ENCODE data around the gene RAD9A. TPM values are rescaled to one million over a fixed set of nuclear protein-coding genes. Genes with fewer than 3 reads are reported as not detected.

RAD9A gene
- total RNA-seq, 1 experiment from 2014 or later = 11.7 TPM

GRCh38 chr11:67354075-67355022 is 37.4 kb upstream of the RAD9A start:
- peak; percentile 93 for DNase-seq
- H3K27ac ChIP-seq = peak overlapping the region; percentile 100
- no peaks in the 10 kb centered on the region for H3K9me3 ChIP-seq (replicated peaks)
- H3K27me3 ChIP-seq = no peaks in the 10 kb centered on the region
- H3K4me1 ChIP-seq = peaks cover 38% of the 10 kb centered on the region
- H3K4me3 ChIP-seq = peak overlapping the region; percentile 39
- H3K36me3 ChIP-seq = no peaks in the 10 kb centered on the region

GRCh38 chr11:67355023-67355793 is 36.6 kb upstream of the RAD9A start:
- Histone ChIP-seq H3K4me3 (peak overlapping the region; percentile 36), H3K4me1 (peaks cover 38% of the 10 kb centered on the region), H3K36me3 (no peaks in the 10 kb centered on the region), H3K9me3 (replicated peaks) (no peaks in the 10 kb centered on the region), H3K27ac (peak overlapping the region; percentile 100), H3K27me3 (no peaks in the 10 kb centered on the region)
- DNase-seq = peak; percentile 77 to 82

- Histone ChIP-seq H3K4me1 (peaks cover 38% of the 10 kb centered on the region), H3K9me3 (replicated peaks) (no peaks in the 10 kb centered on the region), H3K4me3 (peak overlapping the region; percentile 36), H3K36me3 (no peaks in the 10 kb centered on the region), H3K27ac (peak overlapping the region; percentile 100), H3K27me3 (no peaks in the 10 kb centered on the region)
- no peak for DNase-seq
Measured at GRCh38 chr11:67355794-67356386, 35.9 kb upstream of the RAD9A start.

- H3K27ac ChIP-seq = peak overlapping the region; percentile 100
Measured at GRCh38 chr11:67356387-67356863, 35.4 kb upstream of the RAD9A start.

GRCh38 chr11:67356864-67357561 is 34.8 kb upstream of the RAD9A start:
- Histone ChIP-seq H3K36me3 (no peaks in the 10 kb centered on the region), H3K4me1 (peaks cover 34% of the 10 kb centered on the region), H3K9me3 (replicated peaks) (no peaks in the 10 kb centered on the region), H3K27ac (peak overlapping the region; percentile 100), H3K27me3 (no peaks in the 10 kb centered on the region), H3K4me3 (no peak overlapping the region)
- peak; percentile 81 to 92 for DNase-seq

More at GRCh38 chr11:67356387-67356863, 35.4 kb upstream of the RAD9A start:
- peaks cover 37% of the 10 kb centered on the region for H3K4me1 ChIP-seq
- DNase-seq = no peak
- no peaks in the 10 kb centered on the region for H3K36me3 ChIP-seq
- no peaks in the 10 kb centered on the region for H3K9me3 ChIP-seq (replicated peaks)
- no peak overlapping the region for H3K4me3 ChIP-seq
- H3K27me3 ChIP-seq = no peaks in the 10 kb centered on the region

GRCh38 chr11:67357831-67358670 is 33.7 kb upstream of the RAD9A start:
- Histone ChIP-seq H3K4me1 (peaks cover 34% of the 10 kb centered on the region), H3K27ac (no peak overlapping the region), H3K36me3 (no peaks in the 10 kb centered on the region), H3K27me3 (no peaks in the 10 kb centered on the region), H3K9me3 (replicated peaks) (no peaks in the 10 kb centered on the region), H3K4me3 (no peak overlapping the region)
- peak in 1 of 2 experiments; percentile 23 for DNase-seq

GRCh38 chr11:67364169-67364568 is 27.6 kb upstream of the RAD9A start:
- Histone ChIP-seq H3K4me3 (no peak overlapping the region), H3K27ac (no peak overlapping the region), H3K27me3 (no peaks in the 10 kb centered on the region), H3K9me3 (replicated peaks) (no peaks in the 10 kb centered on the region), H3K4me1 (peaks cover 3% of the 10 kb centered on the region; the same call in 1 of the 2 replicates), H3K36me3 (peaks cover 3% of the 10 kb centered on the region; the same call in 1 of the 2 replicates)
- no peak for DNase-seq

- DNase-seq = no peak
- H3K9me3 ChIP-seq (replicated peaks) = no peaks in the 10 kb centered on the region
- no peak overlapping the region for H3K27ac ChIP-seq
- H3K4me3 ChIP-seq = no peak overlapping the region
- H3K4me1 ChIP-seq = peaks cover 8% of the 10 kb centered on the region; the same call in 1 of the 2 replicates
- no peaks in the 10 kb centered on the region for H3K27me3 ChIP-seq
- peaks cover 8% of the 10 kb centered on the region; the same call in 1 of the 2 replicates for H3K36me3 ChIP-seq
Measured at GRCh38 chr11:67364783-67365722, 26.7 kb upstream of the RAD9A start.

- peaks cover 8% of the 10 kb centered on the region; the same call in 1 of the 2 replicates for H3K36me3 ChIP-seq
- peaks cover 14% of the 10 kb centered on the region for H3K4me1 ChIP-seq
- no peak overlapping the region for H3K4me3 ChIP-seq
- H3K27ac ChIP-seq = no peak overlapping the region
- H3K9me3 ChIP-seq (replicated peaks) = no peaks in the 10 kb centered on the region
- DNase-seq = no peak
- no peaks in the 10 kb centered on the region for H3K27me3 ChIP-seq
Measured at GRCh38 chr11:67365736-67366444, 25.9 kb upstream of the RAD9A start.

GRCh38 chr11:67366546-67366945 is 25.2 kb upstream of the RAD9A start:
- Histone ChIP-seq H3K4me3 (no peak overlapping the region), H3K27ac (no peak overlapping the region), H3K36me3 (peaks cover 8% of the 10 kb centered on the region; the same call in 1 of the 2 replicates), H3K27me3 (no peaks in the 10 kb centered on the region), H3K4me1 (peaks cover 21% of the 10 kb centered on the region), H3K9me3 (replicated peaks) (no peaks in the 10 kb centered on the region)
- DNase-seq = no peak

- peaks cover 8% of the 10 kb centered on the region; the same call in 1 of the 2 replicates for H3K36me3 ChIP-seq
- peaks cover 24% of the 10 kb centered on the region for H3K4me1 ChIP-seq
- H3K9me3 ChIP-seq (replicated peaks) = no peaks in the 10 kb centered on the region
- no peak overlapping the region for H3K4me3 ChIP-seq
- DNase-seq = no peak
- no peaks in the 10 kb centered on the region for H3K27me3 ChIP-seq
- no peak overlapping the region for H3K27ac ChIP-seq
Measured at GRCh38 chr11:67366961-67367760, 24.6 kb upstream of the RAD9A start.
